PFSK-1 (cell line): ENCODE measurements around the gene DKK2.

Experiments
- FOXP2 ChIP-seq: optimal IDR thresholded peaks from 2 replicates; pipeline ENCODE3; 2011; ENCODE audit warnings: borderline replicate concordance, control low read depth, inconsistent platforms; ENCODE audit not compliant: insufficient read depth; ENCODE audit errors: extremely low read length, extremely low read depth
- POLR2AphosphoS5 ChIP-seq: IDR thresholded peaks from 2 replicates; pipeline ENCODE4 v1.6.1; 2012; ENCODE audit warnings: low read depth, mild to moderate bottlenecking, control low read depth, low read length, moderate library complexity
- SIN3A ChIP-seq: IDR thresholded peaks from 2 replicates; pipeline ENCODE4 v1.6.1; 2012; ENCODE audit warnings: mild to moderate bottlenecking, low read length, moderate library complexity, borderline replicate concordance; ENCODE audit not compliant: insufficient read depth
- TAF1 ChIP-seq: IDR thresholded peaks from 2 replicates; pipeline ENCODE4 v1.6.1; 2012; ENCODE audit warnings: low read length, control low read depth, borderline replicate concordance; ENCODE audit not compliant: insufficient read depth
- TF ChIP-seq, protein P1 (sequence below), 2 experiments: IDR thresholded peaks; 2 replicates each; pipeline versions ENCODE4 v1.6.1 to v1.8.0; 2011 to 2012; ENCODE audit warnings: low read depth in 2 of 2, low read length in 2 of 2, control low read depth in 1 of 2, inconsistent platforms in 1 of 2, mild to moderate bottlenecking in 1 of 2, moderate library complexity in 1 of 2; ENCODE audit not compliant: insufficient read depth in 1 of 2

Gene DKK2

DNA sequence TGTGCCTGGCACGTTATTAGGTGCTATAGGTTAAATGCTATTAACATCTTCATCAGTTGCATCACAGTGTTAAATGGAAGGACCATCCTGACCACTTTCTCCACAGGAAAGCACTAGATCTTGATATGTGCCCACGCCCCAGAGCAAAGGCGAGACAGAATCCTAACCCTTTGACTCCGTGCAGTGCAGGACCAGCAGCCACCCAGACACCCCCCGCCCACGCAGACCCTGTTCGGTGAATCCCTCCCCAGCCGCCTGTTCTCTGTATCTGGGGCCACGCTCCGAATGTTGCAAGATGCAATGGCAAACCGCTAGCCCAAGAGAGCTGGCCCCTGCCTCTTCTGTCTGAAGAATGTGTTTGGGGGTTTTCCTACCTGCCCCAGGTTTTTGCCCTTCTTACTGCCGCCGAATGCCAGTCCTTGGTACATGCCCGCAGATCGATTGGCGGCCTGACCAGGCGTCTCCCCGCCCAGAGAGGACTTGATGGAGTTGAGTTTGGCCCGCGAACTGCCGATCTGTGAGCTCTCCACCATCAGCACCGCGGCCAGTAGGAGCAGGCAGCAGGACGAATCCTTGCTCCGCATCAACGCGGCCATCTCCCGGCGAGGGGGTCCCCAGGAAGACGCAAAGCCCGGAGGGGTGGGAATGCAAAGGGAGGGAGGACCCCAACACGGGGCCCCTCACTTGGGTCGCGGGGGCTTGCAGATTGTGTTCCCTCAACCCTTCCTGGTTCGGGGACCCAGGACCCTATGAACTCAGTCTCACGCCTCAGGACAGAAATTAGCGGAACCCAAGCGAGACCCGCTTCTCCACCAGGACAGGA, 906 bp downstream of the DKK2 start:
- TF ChIP-seq POLR2AphosphoS5 (no peak), TAF1 (no peak), SIN3A (no peak), FOXP2 (no peak)
- TF ChIP-seq, protein P1, sequence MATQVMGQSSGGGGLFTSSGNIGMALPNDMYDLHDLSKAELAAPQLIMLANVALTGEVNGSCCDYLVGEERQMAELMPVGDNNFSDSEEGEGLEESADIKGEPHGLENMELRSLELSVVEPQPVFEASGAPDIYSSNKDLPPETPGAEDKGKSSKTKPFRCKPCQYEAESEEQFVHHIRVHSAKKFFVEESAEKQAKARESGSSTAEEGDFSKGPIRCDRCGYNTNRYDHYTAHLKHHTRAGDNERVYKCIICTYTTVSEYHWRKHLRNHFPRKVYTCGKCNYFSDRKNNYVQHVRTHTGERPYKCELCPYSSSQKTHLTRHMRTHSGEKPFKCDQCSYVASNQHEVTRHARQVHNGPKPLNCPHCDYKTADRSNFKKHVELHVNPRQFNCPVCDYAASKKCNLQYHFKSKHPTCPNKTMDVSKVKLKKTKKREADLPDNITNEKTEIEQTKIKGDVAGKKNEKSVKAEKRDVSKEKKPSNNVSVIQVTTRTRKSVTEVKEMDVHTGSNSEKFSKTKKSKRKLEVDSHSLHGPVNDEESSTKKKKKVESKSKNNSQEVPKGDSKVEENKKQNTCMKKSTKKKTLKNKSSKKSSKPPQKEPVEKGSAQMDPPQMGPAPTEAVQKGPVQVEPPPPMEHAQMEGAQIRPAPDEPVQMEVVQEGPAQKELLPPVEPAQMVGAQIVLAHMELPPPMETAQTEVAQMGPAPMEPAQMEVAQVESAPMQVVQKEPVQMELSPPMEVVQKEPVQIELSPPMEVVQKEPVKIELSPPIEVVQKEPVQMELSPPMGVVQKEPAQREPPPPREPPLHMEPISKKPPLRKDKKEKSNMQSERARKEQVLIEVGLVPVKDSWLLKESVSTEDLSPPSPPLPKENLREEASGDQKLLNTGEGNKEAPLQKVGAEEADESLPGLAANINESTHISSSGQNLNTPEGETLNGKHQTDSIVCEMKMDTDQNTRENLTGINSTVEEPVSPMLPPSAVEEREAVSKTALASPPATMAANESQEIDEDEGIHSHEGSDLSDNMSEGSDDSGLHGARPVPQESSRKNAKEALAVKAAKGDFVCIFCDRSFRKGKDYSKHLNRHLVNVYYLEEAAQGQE (IDR thresholded peaks at IDR 0.05; ENCODE audit: insufficient read depth in 1 of 2, low read depth in 2 of 2, low read length in 2 of 2): peak in 1 of 2 experiments; percentile 64; a peak in 2 of 4 replicates

- TF ChIP-seq FOXP2: no peak
- no peak for TF ChIP-seq POLR2AphosphoS5
- TF ChIP-seq, protein P1 (IDR thresholded peaks at IDR 0.05; ENCODE audit: insufficient read depth in 1 of 2, low read depth in 2 of 2, low read length in 2 of 2): no peak
- no peak for TF ChIP-seq SIN3A
- TF ChIP-seq TAF1: no peak
These were observed 1.8 kb downstream of the DKK2 start for GRCh38 chr4:107034091-107034995.

DNA sequence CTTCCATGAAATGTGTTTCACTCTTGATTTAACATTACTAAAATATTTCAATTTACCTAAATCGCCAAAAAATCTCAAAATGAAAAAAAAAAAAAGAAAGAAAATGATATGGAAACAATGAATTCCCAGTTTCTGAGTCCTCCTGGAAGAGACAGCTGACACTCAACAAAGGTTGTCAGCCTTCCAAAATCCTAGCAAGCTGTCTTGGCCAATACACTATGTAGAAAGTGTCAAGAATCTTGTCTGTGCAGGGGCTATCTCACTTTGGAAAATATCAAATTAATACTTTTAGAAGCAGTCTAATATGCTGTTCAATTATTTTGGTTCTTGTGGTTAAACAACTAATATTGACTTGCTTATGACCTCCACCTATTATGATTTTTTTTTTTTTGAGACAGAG, 8.7 kb downstream of the DKK2 start:
- TF ChIP-seq, protein P1 (IDR thresholded peaks at IDR 0.05; ENCODE audit: insufficient read depth in 1 of 2, low read depth in 2 of 2, low read length in 2 of 2): no peak

- TF ChIP-seq FOXP2: no peak
These were observed 17.8 kb downstream of the DKK2 start for GRCh38 chr4:107018344-107018735.

- TF ChIP-seq, protein P1 (IDR thresholded peaks at IDR 0.05; ENCODE audit: insufficient read depth in 1 of 2, low read depth in 2 of 2, low read length in 2 of 2): no peak
- TF ChIP-seq FOXP2 (no peak), POLR2AphosphoS5 (no peak), TAF1 (no peak), SIN3A (no peak)
These were observed 18.4 kb downstream of the DKK2 start for GRCh38 chr4:107017443-107018343.
